Skeletal muscle tissue (tissue), 5 donors: ENCODE measurements around the gene RNFT1. TPM values are rescaled to one million over a fixed set of nuclear protein-coding genes. Genes with fewer than 3 reads are reported as not detected.
"Not testable (repeated sequence)": the region's sequence is repeated elsewhere in the genome, so short reads cannot be mapped to it uniquely, and the experiment has no call there.

ENCODE experiments used
- H3K27ac ChIP-seq: one replicate; pipeline ENCODE4 v1.7.0; 2013; ENCODE audit warnings: mild to moderate bottlenecking, low read depth, low read length, inconsistent platforms
- H3K27me3 ChIP-seq, 3 donors: one replicate each; pipeline ENCODE4 v1.7.0; 2013; ENCODE audit warnings: low read length in 3 of 3; ENCODE audit not compliant: control insufficient read depth in 3 of 3, insufficient read depth in 3 of 3
- H3K36me3 ChIP-seq, 3 donors: one replicate each; pipeline ENCODE4 v1.7.0; 2013; ENCODE audit warnings: low read length in 3 of 3; ENCODE audit not compliant: control insufficient read depth in 3 of 3, insufficient read depth in 3 of 3
- H3K4me1 ChIP-seq, 3 donors: one replicate each; pipeline ENCODE4 v1.7.0; 2013; ENCODE audit warnings: low read length in 3 of 3, mild to moderate bottlenecking in 3 of 3; ENCODE audit not compliant: control insufficient read depth in 3 of 3, insufficient read depth in 3 of 3
- H3K4me3 ChIP-seq, 3 donors: one replicate each; pipeline ENCODE4 v1.7.0; 2013; ENCODE audit warnings: low read length in 3 of 3
- H3K9ac ChIP-seq, 3 donors: one replicate each; pipeline ENCODE4 v1.7.0; 2013; ENCODE audit warnings: low read length in 3 of 3, mild to moderate bottlenecking in 3 of 3, moderate library complexity in 2 of 3, low read depth in 1 of 3
- H3K9me3 ChIP-seq, 3 donors: one replicate each; pipeline ENCODE4 v1.7.0; 2013; ENCODE audit warnings: low read length in 3 of 3; ENCODE audit not compliant: control insufficient read depth in 3 of 3
- small RNA-seq: library from RNA; depleted of rRNA; stranded (forward); fragments of <200 nt; gene quantifications from one replicate; pipeline ENCODE3, GENCODE V24; 2014
- total RNA-seq: library from RNA; depleted of rRNA; stranded (reverse); fragments of >200 nt; gene quantifications from one replicate; pipeline ENCODE4 v1.2.3, GENCODE V29; 2014
- donor health status: Osteomylitis.

Gene RNFT1
- total RNA-seq, 1 donor from 2014 or later = 9.9 TPM

GRCh38 chr17:59933317-59933716 lies 31.2 kb downstream of the RNFT1 start:
- H3K9me3 ChIP-seq, H3K4me3 ChIP-seq, H3K9ac ChIP-seq, H3K27me3 ChIP-seq, H3K27ac ChIP-seq, H3K4me1 ChIP-seq: not testable (repeated sequence)
- peaks cover 21 to 57% (median 54%) of the 10 kb centered on the region in 3 donors for H3K36me3 ChIP-seq

GRCh38 chr17:59930768-59931167 lies 33.8 kb downstream of the RNFT1 start:
- H3K4me1 ChIP-seq, H3K9ac ChIP-seq, H3K27ac ChIP-seq, H3K4me3 ChIP-seq, H3K9me3 ChIP-seq, H3K27me3 ChIP-seq: not testable (repeated sequence)
- H3K36me3 ChIP-seq = peaks cover 34 to 52% (median 43%) of the 10 kb centered on the region in 3 donors

GRCh38 chr17:59930121-59930520 lies 34.4 kb downstream of the RNFT1 start:
- H3K27ac ChIP-seq, H3K9me3 ChIP-seq, H3K9ac ChIP-seq, H3K27me3 ChIP-seq, H3K4me1 ChIP-seq, H3K4me3 ChIP-seq: not testable (repeated sequence)
- H3K36me3 ChIP-seq = peaks cover 33 to 48% (median 48%) of the 10 kb centered on the region in 3 donors

- H3K36me3 ChIP-seq = peaks cover 10 to 24% (median 21%) of the 10 kb centered on the region in 3 donors
Observed at GRCh38 chr17:59920637-59921036, 43.9 kb downstream of the RNFT1 start.

GRCh38 chr17:59916446-59916845 lies 48.1 kb downstream of the RNFT1 start:
- Histone ChIP-seq H3K9ac (no peak overlapping the region), H3K4me3 (no peak overlapping the region), H3K4me1 (no peaks in the 10 kb centered on the region), H3K27me3 (no peaks in the 10 kb centered on the region), H3K9me3 (no peaks in the 10 kb centered on the region), H3K36me3 (peaks cover 24 to 42% (median 31%) of the 10 kb centered on the region in 3 donors), H3K27ac (no peak overlapping the region)

More at GRCh38 chr17:59920637-59921036, 43.9 kb downstream of the RNFT1 start:
- not testable (repeated sequence) for H3K27me3 ChIP-seq, H3K27ac ChIP-seq, H3K9me3 ChIP-seq, H3K9ac ChIP-seq, H3K4me1 ChIP-seq, H3K4me3 ChIP-seq

GRCh38 chr17:59914274-59914854 lies 50.2 kb downstream of the RNFT1 start:
- Histone ChIP-seq H3K4me3 (no peak overlapping the region), H3K9ac (peak overlapping the region in 1 of 3 donors; percentile 43), H3K27me3 (no peaks in the 10 kb centered on the region), H3K9me3 (no peaks in the 10 kb centered on the region), H3K36me3 (peaks cover 23 to 30% (median 29%) of the 10 kb centered on the region in 3 donors), H3K27ac (no peak overlapping the region), H3K4me1 (no peaks in the 10 kb centered on the region)

GRCh38 chr17:59907467-59907866 lies 57.1 kb downstream of the RNFT1 start:
- no peak overlapping the region for H3K27ac ChIP-seq
- H3K9ac ChIP-seq = no peak overlapping the region
- H3K9me3 ChIP-seq = no peaks in the 10 kb centered on the region
- H3K27me3 ChIP-seq = no peaks in the 10 kb centered on the region
- no peaks in the 10 kb centered on the region for H3K4me1 ChIP-seq
- H3K4me3 ChIP-seq = no peak overlapping the region
- peaks cover 3 to 6% (median 4%) of the 10 kb centered on the region in 3 donors for H3K36me3 ChIP-seq

GRCh38 chr17:59903455-59903854 lies 61.1 kb downstream of the RNFT1 start:
- no peaks in the 10 kb centered on the region for H3K9me3 ChIP-seq
- H3K36me3 ChIP-seq = no peaks in the 10 kb centered on the region

More at GRCh38 chr17:59903455-59903854, 61.1 kb downstream of the RNFT1 start:
- Histone ChIP-seq H3K27ac (no peak overlapping the region), H3K27me3 (no peaks in the 10 kb centered on the region), H3K4me1 (peaks cover 0 to 5% (median 2%) of the 10 kb centered on the region in 3 donors), H3K9ac (no peak overlapping the region), H3K4me3 (no peak overlapping the region)

Small RNAs within 50 kb of the gene (small RNA-seq; reads per million reads assigned to genes)
- gene RPS29P21 = not detected

Other genes starting within 250 kb of the RNFT1 start
- 21.9 TPM for gene TUBD1, start 71.8 kb downstream of the RNFT1 start, total RNA-seq
- gene RPS6KB1, start 71.6 kb downstream of the RNFT1 start, total RNA-seq = 36.5 TPM
- 12.5 TPM for gene HEATR6, start 114.2 kb upstream of the RNFT1 start, total RNA-seq
- 4.2 TPM for gene CA4, start 185.2 kb upstream of the RNFT1 start, total RNA-seq